ENCODE results near the gene CXCL17.

DNA sequence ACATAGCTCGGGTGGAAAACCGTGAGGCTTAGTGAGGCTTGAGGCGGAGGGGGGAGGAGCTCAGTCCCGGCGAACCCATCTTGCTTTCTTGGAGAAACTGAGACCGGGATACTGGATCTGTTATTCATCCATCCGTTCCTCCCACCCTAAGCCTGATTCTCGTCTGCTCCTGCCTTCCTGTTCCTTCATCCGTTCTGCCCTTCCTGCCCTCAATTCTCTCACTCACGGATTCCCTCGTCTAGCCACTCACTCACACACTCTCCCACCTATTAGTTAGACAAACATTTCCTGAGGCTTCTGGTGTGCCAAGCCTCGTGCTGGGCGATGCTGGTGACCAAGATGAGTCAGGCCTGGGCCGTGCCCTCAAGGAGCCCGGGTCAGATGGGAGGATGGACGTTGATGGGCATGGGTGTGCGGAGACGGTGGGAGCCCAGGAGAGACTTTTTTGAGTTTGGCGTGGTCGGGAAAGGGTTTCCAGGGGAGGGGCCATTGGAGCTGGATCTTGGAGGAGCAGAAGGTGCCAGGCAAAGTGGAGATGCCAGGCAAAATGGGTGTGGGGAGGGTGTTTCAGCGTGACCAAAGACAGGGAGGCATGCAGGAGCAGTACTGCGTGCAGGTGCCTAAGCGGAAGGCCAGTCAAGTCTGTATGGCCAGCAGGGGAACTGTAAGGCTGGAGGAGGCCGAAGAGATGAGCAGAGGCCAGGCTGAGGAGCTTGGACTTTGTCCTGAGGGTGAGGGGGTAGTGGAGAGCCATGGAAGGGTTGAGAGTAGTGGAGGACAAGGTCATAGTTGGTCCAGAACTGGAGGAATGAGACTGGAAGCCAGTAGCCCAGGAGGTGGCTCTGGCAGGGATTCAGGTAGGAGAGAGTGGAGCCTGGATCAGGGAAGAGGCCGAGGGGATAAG lies 45.2 kb downstream of the CXCL17 start:
- TF ChIP-seq CTCF (IDR thresholded peaks at IDR 0.05) (no peak), POLR2A (IDR thresholded peaks at IDR 0.05) (no peak)
